ENCODE data around the gene DHRS3. TPM values are rescaled to one million over a fixed set of nuclear protein-coding genes. Genes with fewer than 3 reads are reported as not detected.

DHRS3 gene
- total and polyA plus RNA-seq, 2 of the 13 experiments (the other 11 are each of a cell fraction or from before 2014, with no cell fraction given): 48.5 to 90.5 TPM

- peak; percentile 47 for TF ChIP-seq CTCF (CRISPR knock-in tag; IDR thresholded peaks at IDR 0.05)
- no peak for TF ChIP-seq ZNF382 (CRISPR knock-in tag; IDR thresholded peaks at IDR 0.05; ENCODE audit: borderline replicate concordance)
- TF ChIP-seq ZNF510 (CRISPR knock-in tag; IDR thresholded peaks at IDR 0.05; ENCODE audit: low read depth): no peak
- TF ChIP-seq EZH2 (conservative IDR thresholded peaks at IDR 0.05; ENCODE audit: low read depth, low read length): no peak
- peak; percentile 95 for TF ChIP-seq CBX5 (CRISPR knock-in tag; IDR thresholded peaks at IDR 0.05; ENCODE audit: borderline replicate concordance)
- TF ChIP-seq KMT2B (CRISPR knock-in tag; IDR thresholded peaks at IDR 0.05): peak; percentile 63; the same call in 1 of the 2 replicates
- no peak for TF ChIP-seq ZBTB38 (CRISPR knock-in tag; IDR thresholded peaks at IDR 0.05)
- no peak for TF ChIP-seq DR1 (CRISPR knock-in tag; IDR thresholded peaks at IDR 0.05)
- TF ChIP-seq JUND (CRISPR knock-in tag; IDR thresholded peaks at IDR 0.05): peak; percentile 92
- no peak for TF ChIP-seq ARID2 (CRISPR knock-in tag; IDR thresholded peaks at IDR 0.05; ENCODE audit: borderline replicate concordance)
- TF ChIP-seq RXRB (CRISPR knock-in tag; IDR thresholded peaks at IDR 0.05; ENCODE audit: borderline replicate concordance): peak; percentile 98
- peak; percentile 53; the same call in 1 of the 2 replicates for TF ChIP-seq ZNF556 (CRISPR knock-in tag; IDR thresholded peaks at IDR 0.05; ENCODE audit: borderline replicate concordance)
- peak; percentile 92 for TF ChIP-seq ATF3 (CRISPR knock-in tag; IDR thresholded peaks at IDR 0.05)
- no peak for TF ChIP-seq ZNF354B (CRISPR knock-in tag; IDR thresholded peaks at IDR 0.05)
- TF ChIP-seq ZBTB42 (CRISPR knock-in tag; IDR thresholded peaks at IDR 0.05): no peak
- no peak for TF ChIP-seq HNRNPK (IDR thresholded peaks at IDR 0.05; ENCODE audit: low read depth, low read length, poor library complexity, severe bottlenecking)
- no peak for TF ChIP-seq TERF1 (CRISPR knock-in tag; IDR thresholded peaks at IDR 0.05)
- TF ChIP-seq PRPF4 (IDR thresholded peaks at IDR 0.05; ENCODE audit: low read depth, low read length, poor library complexity, severe bottlenecking): no peak
- peak; percentile 97 for TF ChIP-seq HNF4G (IDR thresholded peaks at IDR 0.05; ENCODE audit: borderline replicate concordance, low read depth, low read length)
- TF ChIP-seq HNF4G (CRISPR knock-in tag; IDR thresholded peaks at IDR 0.05; ENCODE audit: borderline replicate concordance, low read depth): peak; percentile 96
- TF ChIP-seq CREBL2 (CRISPR knock-in tag; IDR thresholded peaks at IDR 0.05; ENCODE audit: borderline replicate concordance): no peak
- TF ChIP-seq MBNL3 (CRISPR knock-in tag; conservative IDR thresholded peaks at IDR 0.05): no peak
- TF ChIP-seq ZNF740 (CRISPR knock-in tag; IDR thresholded peaks at IDR 0.05): no peak
- no peak for TF ChIP-seq ZNF761 (CRISPR knock-in tag; conservative IDR thresholded peaks at IDR 0.05)
These were observed 89.8 kb downstream of the DHRS3 start (continued) for GRCh38 chr1:12528021-12528852.
